K562 (cell line): ENCODE measurements around the gene SYTL2. TPM values are rescaled to one million over a fixed set of nuclear protein-coding genes. Genes with fewer than 3 reads are reported as not detected.

Experiments
- ATAC-seq: fragments of 200-7000 bp; cut with Tn5 transposase; 3 replicates; pipeline ENCODE4 v1.9.1; 2020; ENCODE audit warnings: moderate library complexity
- BruUV-seq: library from RNA; stranded (reverse); fragments of 400-500 nt; replicated peaks from 2 replicates; lab custom pipeline; 2021; lab: Mats Ljungman, UMichigan
- CTCF ChIA-PET: fragments of 300-600 bp; formaldehyde crosslinking; extraction: SDS; loops from one replicate; lab custom pipeline; 2021; ENCODE audit warnings: low intra/inter-chr PET ratio; lab: Yijun Ruan, JAX
- POLR2A ChIA-PET: fragments of 300-600, 350-650 bp; sonication (Branson Sonifier 250); formaldehyde crosslinking; extraction: SDS; loops from one replicate; lab custom pipeline; 2021; ENCODE audit warnings: antibody characterized with exemption, inconsistent platforms; lab: Yijun Ruan, JAX
- DNase-seq, 4 experiments: peaks; one replicate each; pipeline versions ENCODE4 v3.0.0 to v3.0.0-alpha.2; 2011 to 2018; ENCODE audit warnings: low spot score in 3 of 4, mixed read lengths in 3 of 4; ENCODE audit errors: extremely low read depth in 1 of 4
- FAIRE-seq: peaks from 2 replicates; lab custom pipeline; 2011; peaks lifted over from hg19 to GRCh38; lab: Jason Lieb, UNC
- H2AFZ ChIP-seq: 2 replicates; pipeline ENCODE4 v1.6.0; 2011; ENCODE audit warnings: low read depth, low read length, control low read depth, inconsistent platforms
- H3K27ac ChIP-seq: fragments of 200-600 bp; 3 replicates; pipeline ENCODE4 v1.8.0; 2011; ENCODE audit warnings: low read depth, mild to moderate bottlenecking, control low read depth, inconsistent platforms, low read length, moderate library complexity, mixed read lengths; ENCODE audit errors: extremely low read depth
- H3K27me3 ChIP-seq, 2 experiments: fragments of 300-600 bp in 1 of 2; 2 replicates in 1 of 2; 3 replicates in 1 of 2; pipeline versions ENCODE4 v1.6.0 to v1.8.0; 2011; ENCODE audit warnings: inconsistent platforms in 2 of 2, low read length in 2 of 2, mild to moderate bottlenecking in 1 of 2, mixed read lengths in 1 of 2, moderate library complexity in 1 of 2; ENCODE audit not compliant: control insufficient read depth in 2 of 2, insufficient read depth in 2 of 2
- H3K36me3 ChIP-seq: fragments of 300-600 bp; 3 replicates; pipeline ENCODE4 v1.8.0; 2011; ENCODE audit warnings: mild to moderate bottlenecking, low read length, inconsistent platforms; ENCODE audit not compliant: control insufficient read depth, insufficient read depth
- H3K4me1 ChIP-seq, 2 experiments: fragments of 200-600 bp in 1 of 2; replicated peaks in 1 of 2; 2 replicates in 1 of 2; 3 replicates in 1 of 2; pipeline versions ENCODE4 v1.5.1 to v1.8.0; 2011; ENCODE audit warnings: inconsistent platforms in 2 of 2, low read length in 2 of 2, mild to moderate bottlenecking in 1 of 2, mixed read lengths in 1 of 2, moderate library complexity in 1 of 2; ENCODE audit not compliant: control insufficient read depth in 2 of 2, insufficient read depth in 2 of 2
- H3K4me2 ChIP-seq: 2 replicates; pipeline ENCODE4 v1.6.1; 2011; ENCODE audit warnings: low read length, control low read depth, inconsistent platforms, mixed read lengths; ENCODE audit not compliant: insufficient read depth
- H3K4me3 ChIP-seq: fragments of 200-600 bp; sonication (generic), shearing (Covaris generic); 2 replicates; pipeline ENCODE4 v1.5.1; 2016; ENCODE audit warnings: control low read depth, inconsistent platforms
- H3K79me2 ChIP-seq: fragments of 200-600 bp; 3 replicates; pipeline ENCODE4 v1.8.0; 2011; ENCODE audit warnings: low read length, inconsistent platforms; ENCODE audit not compliant: control insufficient read depth, insufficient read depth
- H3K9ac ChIP-seq, 2 experiments: 2 replicates each; pipeline versions ENCODE4 v1.6.0 to v1.6.1; 2011; ENCODE audit warnings: low read depth in 2 of 2, low read length in 2 of 2, control low read depth in 1 of 2, inconsistent platforms in 1 of 2, mild to moderate bottlenecking in 1 of 2, mixed read lengths in 1 of 2; ENCODE audit not compliant: insufficient read depth in 1 of 2
- H3K9me1 ChIP-seq: one replicate; pipeline ENCODE4 v1.6.0; 2011; ENCODE audit warnings: inconsistent platforms, mild to moderate bottlenecking, low read length, moderate library complexity; ENCODE audit not compliant: control insufficient read depth, insufficient read depth
- H3K9me3 ChIP-seq: replicated peaks from 2 replicates; pipeline ENCODE4 v1.5.1; 2011; ENCODE audit warnings: low read depth, low read length, inconsistent platforms; ENCODE audit not compliant: control insufficient read depth, insufficient read depth
- H4K20me1 ChIP-seq: replicated peaks from 2 replicates; pipeline ENCODE4 v1.6.1; 2011; ENCODE audit warnings: low read length, inconsistent platforms, mixed read lengths; ENCODE audit not compliant: control insufficient read depth, insufficient read depth
- FOXJ2 ChIP-seq: fragments of 200-800 bp; sonication (Bioruptor generic); IDR thresholded peaks from 2 replicates; pipeline ENCODE4 v1.6.1; 2016; ENCODE audit warnings: missing genetic modification characterization, missing compliant biosample characterization
- MBD1 ChIP-seq: fragments of 250-450 bp; sonication (Bioruptor Pico); IDR thresholded peaks from 2 replicates; pipeline ENCODE4 v1.8.0; 2022; ENCODE audit warnings: inconsistent platforms
- RFX1 ChIP-seq: fragments of 450-650 bp; IDR thresholded peaks from 2 replicates; pipeline ENCODE4 v1.6.1; 2016; ENCODE audit warnings: mild to moderate bottlenecking, moderate library complexity
- WGBS: fragments of 100-300 bp; shearing (Covaris generic); methylation state at CpG from one replicate; pipeline ENCODE4 v1.1.6; 2016; ENCODE audit warnings: low coverage, mixed read lengths; ENCODE audit not compliant: insufficient coverage; ENCODE audit errors: missing lambda C conversion rate; 5-methylcytosine and 5-hydroxymethylcytosine counted together
- in situ Hi-C: fragments of 300-500 bp; cut with MboI; formaldehyde crosslinking; loops from 4 replicates; pipeline ENCODE4 v1.15.0; 2018; ENCODE audit warnings: inconsistent platforms, mixed read lengths
- intact Hi-C: fragments of 100-400 bp; cut with micrococcal nuclease; formaldehyde crosslinking; loops from 2 replicates; pipeline ENCODE4 v1.14.2; 2022
- polyA plus RNA-seq, 8 experiments: library from polyadenylated mRNA; depleted of rRNA in 4 of 8; stranded (reverse) in 5 of 8; unstranded in 3 of 8; fragments of >200 nt; fragmentation: Nextera tagmentation in 2 of 8; fragmentation: Illumina TruSeq in 1 of 8; extraction: Ambion mirVana in 2 of 8; extraction: Trizol in 1 of 8; gene quantifications; 2 replicates each; pipeline versions ENCODE4 v1.2.1 to v1.2.3, GENCODE V29; 2011 to 2014; ENCODE audit warnings: inconsistent platforms in 1 of 8, missing spikeins in 1 of 8
- total RNA-seq, 7 experiments: library from RNA; depleted of rRNA in 6 of 7; stranded (reverse); fragments of >200 nt in 6 of 7; fragmentation: Illumina TruSeq in 2 of 7; extraction: Trizol in 2 of 7; gene quantifications; 2 replicates each; pipeline versions ENCODE4 v1.2.1 to v1.2.3, GENCODE V29; 2011 to 2021; ENCODE audit warnings: low replicate concordance in 1 of 7

Gene SYTL2
- total and polyA plus RNA-seq, 9 of the 15 experiments (the other 6 are each of a cell fraction or from before 2014, with no cell fraction given): 0.05 to 0.57 (median 0.35) TPM

- no peaks in the 10 kb centered on the region for H3K9me1 ChIP-seq
- FAIRE-seq (no peak), ATAC-seq (no peak), DNase-seq (no peak)
- H3K79me2 ChIP-seq: no peaks in the 10 kb centered on the region
- H3K9me3 ChIP-seq: no peaks in the 10 kb centered on the region
- H2AFZ ChIP-seq: no peak overlapping the region
- no peaks in the 10 kb centered on the region for H3K4me1 ChIP-seq
- WGBS: 2% methylated on average over 2 of the region's 2 CpGs
- H4K20me1 ChIP-seq: no peaks in the 10 kb centered on the region
- in situ Hi-C loops (no loop called here), intact Hi-C loops (loop anchor here (10.0 kb wide), 1 partner anchor 233 kb away; no protein-coding TSS in a partner anchor)
- POLR2A ChIA-PET: no interaction called here
- H3K27me3 ChIP-seq: peaks cover 14 to 17% of the 10 kb centered on the region in 2 experiments; a peak in 4 of 5 replicates
- no peak overlapping the region for H3K4me2 ChIP-seq
- H3K27ac ChIP-seq: no peak overlapping the region
- BruUV-seq: no TSS peak
- CTCF ChIA-PET: interaction anchor here (0.7 kb wide), 1 partner anchor 623 kb away, joined by 3 read pairs; no protein-coding TSS in a partner anchor
- no peak overlapping the region for H3K4me3 ChIP-seq
- no peaks in the 10 kb centered on the region for H3K36me3 ChIP-seq
- no peak for TF ChIP-seq MBD1 (CRISPR knock-in tag)
- peak; percentile 53 for TF ChIP-seq RFX1
- TF ChIP-seq FOXJ2: peak; percentile 90
- TF ChIP-seq, all 486 proteins: peak for 2
- H3K9ac ChIP-seq: no peak overlapping the region
These were observed 17.1 kb upstream of the SYTL2 start for GRCh38 chr11:85827748-85828639.
